SK-N-SH (cell line): Measurements from ENCODE around the gene XRN1. TPM values are rescaled to one million over a fixed set of nuclear protein-coding genes. Genes with fewer than 3 reads are reported as not detected.

Experiments
- CTCF ChIA-PET: fragments of 300-600, 350-600 bp; formaldehyde crosslinking; extraction: SDS; loops from one replicate; lab custom pipeline; 2021; lab: Yijun Ruan, JAX
- POLR2A ChIA-PET: fragments of 350-600 bp; sonication (Branson Sonifier 250); formaldehyde crosslinking; extraction: SDS; loops from one replicate; lab custom pipeline; 2020; ENCODE audit warnings: antibody characterized with exemption, inconsistent platforms; lab: Yijun Ruan, JAX
- DNase-seq: peaks from one replicate; pipeline ENCODE4 v3.0.0; 2012
- H2AFZ ChIP-seq: fragments of 200-600 bp; sonication (generic); 2 replicates; pipeline ENCODE4 v1.8.1; 2016; ENCODE audit warnings: antibody characterized with exemption, mild to moderate bottlenecking, low read depth
- H3F3A ChIP-seq: fragments of 200-600 bp; sonication (generic); replicated peaks from 2 replicates; pipeline ENCODE3; 2016; ENCODE audit warnings: antibody characterized with exemption, mild to moderate bottlenecking; ENCODE audit not compliant: insufficient read depth
- H3K27ac ChIP-seq, 2 experiments: fragments of 200-500 bp in 1 of 2; fragments of 200-600 bp in 1 of 2; sonication (Bioruptor generic) in 1 of 2; sonication (generic), shearing (Covaris generic) in 1 of 2; 2 replicates each; pipeline versions ENCODE4 v1.5.1 to v1.6.1; 2014 to 2016; ENCODE audit warnings: low read depth in 2 of 2, inconsistent platforms in 1 of 2, low read length in 1 of 2, mild to moderate bottlenecking in 1 of 2, mixed read lengths in 1 of 2
- H3K27me3 ChIP-seq: fragments of 200-600 bp; sonication (generic), shearing (Covaris generic); 2 replicates; pipeline ENCODE4 v1.6.1; 2016; ENCODE audit warnings: mixed run types; ENCODE audit not compliant: insufficient read depth
- H3K36me3 ChIP-seq, 2 experiments: fragments of 200-500 bp in 1 of 2; fragments of 200-600 bp in 1 of 2; sonication (Bioruptor generic) in 1 of 2; sonication (generic) in 1 of 2; replicated peaks in 1 of 2; 2 replicates each; pipeline versions ENCODE3 to v1.5.1; 2014 to 2016; ENCODE audit warnings: low read length in 1 of 2, mild to moderate bottlenecking in 1 of 2; ENCODE audit not compliant: insufficient read depth in 2 of 2, control insufficient read depth in 1 of 2
- H3K4me1 ChIP-seq, 2 experiments: fragments of 200-500 bp in 1 of 2; fragments of 200-600 bp in 1 of 2; sonication (Bioruptor generic) in 1 of 2; sonication (generic), shearing (Covaris generic) in 1 of 2; 2 replicates each; pipeline versions ENCODE4 v1.5.1 to v1.6.1; 2014 to 2016; ENCODE audit warnings: low read depth in 1 of 2, low read length in 1 of 2, mixed run types in 1 of 2; ENCODE audit not compliant: insufficient read depth in 2 of 2, control insufficient read depth in 1 of 2
- H3K4me2 ChIP-seq: fragments of 200-600 bp; sonication (generic), shearing (Covaris generic); 2 replicates; pipeline ENCODE4 v1.6.1; 2017; ENCODE audit warnings: mixed run types
- H3K4me3 ChIP-seq, 2 experiments: fragments of 200-500 bp in 1 of 2; fragments of 200-600 bp in 1 of 2; sonication (Bioruptor generic) in 1 of 2; sonication (generic), shearing (Covaris generic) in 1 of 2; 2 replicates each; pipeline versions ENCODE4 v1.5.1 to v1.8.1; 2014 to 2016; ENCODE audit warnings: low read depth in 2 of 2, inconsistent platforms in 1 of 2, low read length in 1 of 2, mild to moderate bottlenecking in 1 of 2, mixed read lengths in 1 of 2, moderate library complexity in 1 of 2
- H3K79me2 ChIP-seq: fragments of 200-600 bp; sonication (generic); 2 replicates; pipeline ENCODE4 v1.8.1; 2017; ENCODE audit warnings: mild to moderate bottlenecking; ENCODE audit not compliant: insufficient read depth
- H3K9ac ChIP-seq: fragments of 200-600 bp; sonication (generic); 2 replicates; pipeline ENCODE4 v1.6.1; 2017; ENCODE audit warnings: mixed run types
- H3K9me2 ChIP-seq: fragments of 200-600 bp; sonication (generic); 2 replicates; pipeline ENCODE4 v1.6.1; 2017; ENCODE audit warnings: mixed run types
- H3K9me3 ChIP-seq: fragments of 200-600 bp; sonication (generic); 2 replicates; pipeline ENCODE4 v1.6.1; 2017; ENCODE audit warnings: mixed run types, mild to moderate bottlenecking, moderate library complexity
- H4K20me1 ChIP-seq: fragments of 200-600 bp; sonication (generic); 2 replicates; pipeline ENCODE4 v1.6.1; 2017; ENCODE audit warnings: mild to moderate bottlenecking, mixed run types; ENCODE audit not compliant: insufficient read depth
- EP300 ChIP-seq, 2 experiments: IDR thresholded peaks; 2 replicates each; pipeline versions ENCODE4 v1.4.0 to v1.6.1; 2012; ENCODE audit warnings: borderline replicate concordance in 1 of 2, low read depth in 1 of 2, low read length in 1 of 2
- FOXJ3 ChIP-seq: sonication (generic); formaldehyde crosslinking; IDR thresholded peaks from 2 replicates; pipeline ENCODE4 v1.5.1; 2020; ENCODE audit warnings: mild to moderate bottlenecking, missing genetic modification reagents
- FOXM1 ChIP-seq: IDR thresholded peaks from 2 replicates; pipeline ENCODE4 v1.4.0; 2012; ENCODE audit warnings: low read depth, mild to moderate bottlenecking
- POLR2AphosphoS5 ChIP-seq: IDR thresholded peaks from 2 replicates; pipeline ENCODE4 v1.6.1; 2012; ENCODE audit warnings: low read depth, low read length
- RFX5 ChIP-seq: IDR thresholded peaks from 2 replicates; pipeline ENCODE4 v1.6.1; 2012; ENCODE audit warnings: mild to moderate bottlenecking, improper control_type of control experiment, low read length
- RXRA ChIP-seq: IDR thresholded peaks from 2 replicates; pipeline ENCODE4 v1.4.0; 2012; ENCODE audit warnings: low read depth, mild to moderate bottlenecking, borderline replicate concordance
- SMC3 ChIP-seq: IDR thresholded peaks from 2 replicates; pipeline ENCODE4 v1.6.1; 2012; ENCODE audit warnings: low read depth, low read length, improper control_type of control experiment
- TAF1 ChIP-seq: IDR thresholded peaks from 2 replicates; pipeline ENCODE4 v1.6.1; 2012; ENCODE audit warnings: low read depth, mild to moderate bottlenecking, low read length, moderate library complexity, borderline replicate concordance
- YY1 ChIP-seq: IDR thresholded peaks from 2 replicates; pipeline ENCODE4 v1.4.0; 2012; ENCODE audit warnings: low read depth, mild to moderate bottlenecking
- WGBS: methylation state at CpG from one replicate; pipeline ENCODE4 v1.1.6; 2017; ENCODE audit warnings: low lambda C conversion rate; 5-methylcytosine and 5-hydroxymethylcytosine counted together
- polyA plus RNA-seq, 3 experiments: library from polyadenylated mRNA; depleted of rRNA; stranded (reverse); fragments of >200 nt; gene quantifications; 2 replicates each; pipeline ENCODE4 v1.2.3, GENCODE V29; 2012
- TF ChIP-seq, protein P1 (sequence below): IDR thresholded peaks from 2 replicates; pipeline ENCODE4; 2012
- TF ChIP-seq, protein P2 (sequence below): IDR thresholded peaks from 2 replicates; pipeline ENCODE4 v1.6.1; 2012; ENCODE audit warnings: mild to moderate bottlenecking, low read depth, low read length, moderate library complexity
- TF ChIP-seq, protein P3 (sequence below): fragments of 200-600 bp; sonication (generic); IDR thresholded peaks from 2 replicates; pipeline ENCODE4 v1.6.1; 2017; ENCODE audit warnings: antibody characterized with exemption, mild to moderate bottlenecking, moderate library complexity
- TF ChIP-seq, protein P4 (sequence below): fragments of 150-350 bp; IDR thresholded peaks from 2 replicates; pipeline ENCODE4 v1.6.1; 2016; ENCODE audit warnings: mild to moderate bottlenecking, low read depth, low read length
- TF ChIP-seq, protein P5 (sequence below): IDR thresholded peaks from 2 replicates; pipeline ENCODE4 v1.4.0; 2012; ENCODE audit warnings: low read depth, borderline replicate concordance
- TF ChIP-seq, protein P6 (sequence below): IDR thresholded peaks from 2 replicates; pipeline ENCODE4 v1.4.0; 2012; ENCODE audit warnings: low read depth, borderline replicate concordance
- TF ChIP-seq, protein P7 (sequence below): fragments of 150-350 bp; IDR thresholded peaks from 2 replicates; pipeline ENCODE4 v1.6.1; 2017; ENCODE audit warnings: antibody characterized with exemption, low read length, low read depth, borderline replicate concordance

Gene XRN1
- polyA plus RNA-seq, 1 of the 3 experiments (the other 2 are of a cell fraction): 2.7 TPM

DNA sequence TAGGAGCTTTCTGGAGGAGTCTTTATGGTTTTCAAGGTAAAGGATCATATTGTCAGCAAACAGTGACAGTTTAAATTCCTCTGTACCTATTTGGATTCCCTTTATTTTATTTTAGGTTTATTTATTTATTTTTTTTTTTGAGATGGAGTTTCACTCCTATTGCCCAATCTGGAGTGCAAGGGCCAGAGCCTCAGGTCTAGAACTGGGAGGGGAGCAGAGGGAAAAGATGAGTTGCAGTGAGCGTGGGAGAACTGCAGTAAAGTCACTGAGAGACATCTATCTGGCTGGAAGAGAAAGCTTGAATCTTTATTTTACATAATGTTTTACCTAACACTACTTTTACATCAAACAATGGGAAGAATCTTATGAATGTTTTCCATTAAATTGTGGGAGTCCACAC lies 172.9 kb downstream of the XRN1 start:
- no peaks in the 10 kb centered on the region for H3K9me2 ChIP-seq
- H3K9me3 ChIP-seq: no peaks in the 10 kb centered on the region
- H3K27ac ChIP-seq: no peak overlapping the region
- H3K79me2 ChIP-seq: no peaks in the 10 kb centered on the region
- H3K9ac ChIP-seq: no peak overlapping the region
- peaks cover 0 to 6% of the 10 kb centered on the region in 2 experiments; a peak in 1 of 4 replicates for H3K4me1 ChIP-seq
- H3K4me2 ChIP-seq: no peak overlapping the region
- no peaks in the 10 kb centered on the region for H3K27me3 ChIP-seq
- H2AFZ ChIP-seq: no peak overlapping the region; the same call in 1 of the 2 replicates
- no peak overlapping the region for H3K4me3 ChIP-seq
- 94% methylated on average over 1 of the region's 1 CpG for WGBS
- CTCF ChIA-PET: no interaction called here
- no peaks in the 10 kb centered on the region for H4K20me1 ChIP-seq
- no peaks in the 10 kb centered on the region for H3K36me3 ChIP-seq
- DNase-seq: no peak
- H3F3A ChIP-seq: peaks cover 8% of the 10 kb centered on the region
- no peak for TF ChIP-seq POLR2AphosphoS5
- no peak for TF ChIP-seq SMC3
- TF ChIP-seq, protein P1, sequence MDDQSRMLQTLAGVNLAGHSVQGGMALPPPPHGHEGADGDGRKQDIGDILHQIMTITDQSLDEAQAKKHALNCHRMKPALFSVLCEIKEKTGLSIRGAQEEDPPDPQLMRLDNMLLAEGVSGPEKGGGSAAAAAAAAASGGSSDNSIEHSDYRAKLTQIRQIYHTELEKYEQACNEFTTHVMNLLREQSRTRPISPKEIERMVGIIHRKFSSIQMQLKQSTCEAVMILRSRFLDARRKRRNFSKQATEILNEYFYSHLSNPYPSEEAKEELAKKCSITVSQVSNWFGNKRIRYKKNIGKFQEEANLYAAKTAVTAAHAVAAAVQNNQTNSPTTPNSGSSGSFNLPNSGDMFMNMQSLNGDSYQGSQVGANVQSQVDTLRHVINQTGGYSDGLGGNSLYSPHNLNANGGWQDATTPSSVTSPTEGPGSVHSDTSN: no peak
- TF ChIP-seq, protein P2, sequence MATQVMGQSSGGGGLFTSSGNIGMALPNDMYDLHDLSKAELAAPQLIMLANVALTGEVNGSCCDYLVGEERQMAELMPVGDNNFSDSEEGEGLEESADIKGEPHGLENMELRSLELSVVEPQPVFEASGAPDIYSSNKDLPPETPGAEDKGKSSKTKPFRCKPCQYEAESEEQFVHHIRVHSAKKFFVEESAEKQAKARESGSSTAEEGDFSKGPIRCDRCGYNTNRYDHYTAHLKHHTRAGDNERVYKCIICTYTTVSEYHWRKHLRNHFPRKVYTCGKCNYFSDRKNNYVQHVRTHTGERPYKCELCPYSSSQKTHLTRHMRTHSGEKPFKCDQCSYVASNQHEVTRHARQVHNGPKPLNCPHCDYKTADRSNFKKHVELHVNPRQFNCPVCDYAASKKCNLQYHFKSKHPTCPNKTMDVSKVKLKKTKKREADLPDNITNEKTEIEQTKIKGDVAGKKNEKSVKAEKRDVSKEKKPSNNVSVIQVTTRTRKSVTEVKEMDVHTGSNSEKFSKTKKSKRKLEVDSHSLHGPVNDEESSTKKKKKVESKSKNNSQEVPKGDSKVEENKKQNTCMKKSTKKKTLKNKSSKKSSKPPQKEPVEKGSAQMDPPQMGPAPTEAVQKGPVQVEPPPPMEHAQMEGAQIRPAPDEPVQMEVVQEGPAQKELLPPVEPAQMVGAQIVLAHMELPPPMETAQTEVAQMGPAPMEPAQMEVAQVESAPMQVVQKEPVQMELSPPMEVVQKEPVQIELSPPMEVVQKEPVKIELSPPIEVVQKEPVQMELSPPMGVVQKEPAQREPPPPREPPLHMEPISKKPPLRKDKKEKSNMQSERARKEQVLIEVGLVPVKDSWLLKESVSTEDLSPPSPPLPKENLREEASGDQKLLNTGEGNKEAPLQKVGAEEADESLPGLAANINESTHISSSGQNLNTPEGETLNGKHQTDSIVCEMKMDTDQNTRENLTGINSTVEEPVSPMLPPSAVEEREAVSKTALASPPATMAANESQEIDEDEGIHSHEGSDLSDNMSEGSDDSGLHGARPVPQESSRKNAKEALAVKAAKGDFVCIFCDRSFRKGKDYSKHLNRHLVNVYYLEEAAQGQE: no peak
- TF ChIP-seq, protein P3, sequence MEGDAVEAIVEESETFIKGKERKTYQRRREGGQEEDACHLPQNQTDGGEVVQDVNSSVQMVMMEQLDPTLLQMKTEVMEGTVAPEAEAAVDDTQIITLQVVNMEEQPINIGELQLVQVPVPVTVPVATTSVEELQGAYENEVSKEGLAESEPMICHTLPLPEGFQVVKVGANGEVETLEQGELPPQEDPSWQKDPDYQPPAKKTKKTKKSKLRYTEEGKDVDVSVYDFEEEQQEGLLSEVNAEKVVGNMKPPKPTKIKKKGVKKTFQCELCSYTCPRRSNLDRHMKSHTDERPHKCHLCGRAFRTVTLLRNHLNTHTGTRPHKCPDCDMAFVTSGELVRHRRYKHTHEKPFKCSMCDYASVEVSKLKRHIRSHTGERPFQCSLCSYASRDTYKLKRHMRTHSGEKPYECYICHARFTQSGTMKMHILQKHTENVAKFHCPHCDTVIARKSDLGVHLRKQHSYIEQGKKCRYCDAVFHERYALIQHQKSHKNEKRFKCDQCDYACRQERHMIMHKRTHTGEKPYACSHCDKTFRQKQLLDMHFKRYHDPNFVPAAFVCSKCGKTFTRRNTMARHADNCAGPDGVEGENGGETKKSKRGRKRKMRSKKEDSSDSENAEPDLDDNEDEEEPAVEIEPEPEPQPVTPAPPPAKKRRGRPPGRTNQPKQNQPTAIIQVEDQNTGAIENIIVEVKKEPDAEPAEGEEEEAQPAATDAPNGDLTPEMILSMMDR: no peak
- TF ChIP-seq EP300 (IDR thresholded peaks at IDR 0.05; ENCODE audit: borderline replicate concordance in 1 of 2, low read depth in 1 of 2, low read length in 1 of 2): no peak
- no peak for TF ChIP-seq FOXJ3
- TF ChIP-seq TAF1: no peak
- TF ChIP-seq FOXM1: no peak
- TF ChIP-seq, protein P4, sequence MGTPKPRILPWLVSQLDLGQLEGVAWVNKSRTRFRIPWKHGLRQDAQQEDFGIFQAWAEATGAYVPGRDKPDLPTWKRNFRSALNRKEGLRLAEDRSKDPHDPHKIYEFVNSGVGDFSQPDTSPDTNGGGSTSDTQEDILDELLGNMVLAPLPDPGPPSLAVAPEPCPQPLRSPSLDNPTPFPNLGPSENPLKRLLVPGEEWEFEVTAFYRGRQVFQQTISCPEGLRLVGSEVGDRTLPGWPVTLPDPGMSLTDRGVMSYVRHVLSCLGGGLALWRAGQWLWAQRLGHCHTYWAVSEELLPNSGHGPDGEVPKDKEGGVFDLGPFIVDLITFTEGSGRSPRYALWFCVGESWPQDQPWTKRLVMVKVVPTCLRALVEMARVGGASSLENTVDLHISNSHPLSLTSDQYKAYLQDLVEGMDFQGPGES: no peak
- TF ChIP-seq, protein P5, sequence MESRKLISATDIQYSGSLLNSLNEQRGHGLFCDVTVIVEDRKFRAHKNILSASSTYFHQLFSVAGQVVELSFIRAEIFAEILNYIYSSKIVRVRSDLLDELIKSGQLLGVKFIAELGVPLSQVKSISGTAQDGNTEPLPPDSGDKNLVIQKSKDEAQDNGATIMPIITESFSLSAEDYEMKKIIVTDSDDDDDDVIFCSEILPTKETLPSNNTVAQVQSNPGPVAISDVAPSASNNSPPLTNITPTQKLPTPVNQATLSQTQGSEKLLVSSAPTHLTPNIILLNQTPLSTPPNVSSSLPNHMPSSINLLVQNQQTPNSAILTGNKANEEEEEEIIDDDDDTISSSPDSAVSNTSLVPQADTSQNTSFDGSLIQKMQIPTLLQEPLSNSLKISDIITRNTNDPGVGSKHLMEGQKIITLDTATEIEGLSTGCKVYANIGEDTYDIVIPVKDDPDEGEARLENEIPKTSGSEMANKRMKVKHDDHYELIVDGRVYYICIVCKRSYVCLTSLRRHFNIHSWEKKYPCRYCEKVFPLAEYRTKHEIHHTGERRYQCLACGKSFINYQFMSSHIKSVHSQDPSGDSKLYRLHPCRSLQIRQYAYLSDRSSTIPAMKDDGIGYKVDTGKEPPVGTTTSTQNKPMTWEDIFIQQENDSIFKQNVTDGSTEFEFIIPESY: no peak
- TF ChIP-seq, protein P6, sequence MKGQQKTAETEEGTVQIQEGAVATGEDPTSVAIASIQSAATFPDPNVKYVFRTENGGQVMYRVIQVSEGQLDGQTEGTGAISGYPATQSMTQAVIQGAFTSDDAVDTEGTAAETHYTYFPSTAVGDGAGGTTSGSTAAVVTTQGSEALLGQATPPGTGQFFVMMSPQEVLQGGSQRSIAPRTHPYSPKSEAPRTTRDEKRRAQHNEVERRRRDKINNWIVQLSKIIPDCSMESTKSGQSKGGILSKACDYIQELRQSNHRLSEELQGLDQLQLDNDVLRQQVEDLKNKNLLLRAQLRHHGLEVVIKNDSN: no peak
- no peak for TF ChIP-seq RXRA
- no peak for TF ChIP-seq RFX5
- no peak for TF ChIP-seq YY1
- TF ChIP-seq, protein P7, sequence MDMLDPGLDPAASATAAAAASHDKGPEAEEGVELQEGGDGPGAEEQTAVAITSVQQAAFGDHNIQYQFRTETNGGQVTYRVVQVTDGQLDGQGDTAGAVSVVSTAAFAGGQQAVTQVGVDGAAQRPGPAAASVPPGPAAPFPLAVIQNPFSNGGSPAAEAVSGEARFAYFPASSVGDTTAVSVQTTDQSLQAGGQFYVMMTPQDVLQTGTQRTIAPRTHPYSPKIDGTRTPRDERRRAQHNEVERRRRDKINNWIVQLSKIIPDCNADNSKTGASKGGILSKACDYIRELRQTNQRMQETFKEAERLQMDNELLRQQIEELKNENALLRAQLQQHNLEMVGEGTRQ: no peak
- POLR2A ChIA-PET: no interaction called here
